Activated T-cell treated with anti-CD3 and anti-CD28 coated beads, Interleukin-2, amount 50 U/mL, for 24 hours (primary cell): ENCODE data around the gene BCL2.
"Not testable (repeated sequence)": the region's sequence is repeated elsewhere in the genome, so short reads cannot be mapped to it uniquely, and the experiment has no call there.

Experiments used
- DNase-seq: peaks from one replicate; pipeline ENCODE4 v3.0.0-alpha.2; 2020
- H3K27ac Mint-ChIP-seq: 2 replicates; pipeline ENCODE4 v1.8.0; 2020; ENCODE audit warnings: mild to moderate bottlenecking, mixed read lengths
- H3K27me3 Mint-ChIP-seq: 2 replicates; pipeline ENCODE4 v1.8.0; 2020; ENCODE audit warnings: mixed read lengths
- H3K36me3 Mint-ChIP-seq: 2 replicates; pipeline ENCODE4 v1.8.0; 2020; ENCODE audit warnings: low read depth, mixed read lengths
- H3K4me1 Mint-ChIP-seq: 2 replicates; pipeline ENCODE4 v1.8.0; 2020; ENCODE audit warnings: low read depth, mixed read lengths
- H3K4me3 Mint-ChIP-seq: 2 replicates; pipeline ENCODE4 v1.8.0; 2020; ENCODE audit warnings: mild to moderate bottlenecking, moderate library complexity, mixed read lengths
- H3K9me3 Mint-ChIP-seq: 2 replicates; pipeline ENCODE4 v1.8.0; 2020; ENCODE audit warnings: mixed read lengths

BCL2 gene

DNA sequence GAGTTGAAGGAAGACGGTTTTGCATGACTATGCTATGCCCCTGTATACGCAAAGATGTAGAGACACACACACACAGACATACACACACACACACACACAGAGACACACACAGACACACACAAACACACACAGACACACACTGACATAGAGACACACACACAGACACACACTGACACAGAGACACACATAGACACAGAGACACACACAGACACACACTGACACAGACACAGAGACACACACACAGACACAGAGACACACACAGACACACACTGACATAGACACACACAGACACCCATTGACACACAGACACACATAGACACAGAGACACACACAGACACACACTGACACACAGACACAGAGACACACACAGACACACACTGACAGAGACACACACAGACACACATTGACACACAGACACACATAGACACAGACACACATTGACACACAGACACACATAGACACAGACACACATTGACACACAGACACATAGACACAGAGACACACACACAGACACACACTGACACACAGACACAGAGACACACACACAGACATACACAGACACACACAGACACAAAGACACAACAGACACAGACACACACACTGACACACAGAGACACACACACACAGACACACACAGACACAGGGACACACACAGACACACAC, 121.3 kb downstream of the BCL2 start:
- H3K9me3 Mint-ChIP-seq: no peaks in the 10 kb centered on the region
- H3K27ac Mint-ChIP-seq: no peak overlapping the region
- DNase-seq: no peak
- H3K4me3 Mint-ChIP-seq: no peak overlapping the region
- H3K27me3 Mint-ChIP-seq: no peaks in the 10 kb centered on the region
- H3K4me1 Mint-ChIP-seq: peaks cover 44% of the 10 kb centered on the region
- H3K36me3 Mint-ChIP-seq: peaks cover 13% of the 10 kb centered on the region

DNA sequence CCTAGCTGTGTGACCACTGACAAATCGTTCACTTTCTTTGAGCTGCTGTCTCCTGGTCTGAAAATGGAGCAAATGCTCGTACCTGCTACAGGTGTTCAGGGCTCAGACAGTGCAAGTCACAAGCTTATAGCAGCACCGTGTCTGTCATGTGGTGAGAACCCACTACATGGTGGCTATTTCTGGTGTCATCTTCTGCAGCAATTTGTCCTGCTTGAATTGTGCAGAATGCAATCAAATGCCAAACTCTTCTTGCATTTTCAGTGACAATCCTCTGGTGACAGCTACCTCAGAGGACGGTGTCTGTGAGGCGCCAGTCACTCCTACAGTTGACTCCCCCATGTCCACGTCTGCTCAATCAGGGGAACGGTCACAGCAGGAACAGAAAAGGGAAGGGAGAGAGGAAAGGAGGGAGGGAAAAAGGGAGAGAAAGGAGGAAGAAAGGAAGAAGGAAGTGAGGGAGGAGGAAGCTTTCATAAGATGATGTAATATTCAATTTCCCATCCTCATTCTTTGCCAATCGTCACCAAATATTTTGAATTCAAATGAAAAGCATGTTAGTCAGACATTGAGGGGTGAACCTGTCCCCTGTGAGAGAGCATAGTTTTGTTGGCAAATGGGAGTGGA, 122.2 kb downstream of the BCL2 start:
- Mint-ChIP-seq H3K4me3 (no peak overlapping the region), H3K36me3 (peaks cover 11% of the 10 kb centered on the region), H3K9me3 (no peaks in the 10 kb centered on the region), H3K4me1 (peaks cover 44% of the 10 kb centered on the region), H3K27me3 (no peaks in the 10 kb centered on the region), H3K27ac (no peak overlapping the region)
- DNase-seq: no peak

DNA sequence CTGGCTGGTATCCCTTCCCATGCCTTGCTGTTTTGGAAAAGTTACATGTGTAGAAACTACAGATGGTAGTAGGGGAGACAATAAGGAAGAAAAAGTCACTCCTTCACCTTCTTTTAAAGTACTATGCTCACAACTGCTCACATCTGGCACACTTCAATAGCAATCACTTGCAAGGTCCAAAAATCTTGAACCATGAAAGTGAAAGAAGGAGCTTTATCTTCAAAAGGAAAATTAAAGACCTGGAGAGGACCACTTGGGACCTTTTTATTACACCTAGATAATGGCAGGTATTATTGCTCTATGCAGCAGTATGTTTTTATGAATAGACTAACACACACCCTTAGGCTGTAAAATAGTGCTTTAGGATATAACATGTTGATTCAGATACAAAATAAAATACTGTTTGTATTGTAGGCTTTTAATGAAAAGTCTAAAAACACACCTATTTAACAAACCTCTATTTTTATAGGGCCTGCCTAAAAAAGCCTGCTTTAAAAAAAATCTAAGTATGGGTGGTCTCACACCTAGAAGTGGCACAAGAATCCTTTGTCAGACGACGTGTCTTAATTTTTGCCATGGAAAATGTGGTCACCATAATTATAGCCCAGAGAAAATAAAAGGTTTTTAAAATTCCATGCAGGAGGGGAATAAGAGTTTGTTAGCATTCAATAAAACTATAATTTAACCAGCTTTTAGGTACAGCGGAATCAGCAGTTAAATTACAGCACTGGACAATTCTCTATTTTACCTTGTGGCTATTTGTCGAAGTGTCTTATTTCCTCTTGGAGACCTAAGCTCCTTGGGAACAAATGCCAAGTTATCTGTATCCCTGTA, 124.0 kb downstream of the BCL2 start:
- Mint-ChIP-seq H3K4me3 (no peak overlapping the region), H3K27ac (peak overlapping the region; percentile 67), H3K27me3 (no peaks in the 10 kb centered on the region), H3K4me1 (peaks cover 44% of the 10 kb centered on the region), H3K9me3 (no peaks in the 10 kb centered on the region), H3K36me3 (peaks cover 12% of the 10 kb centered on the region)
- no peak for DNase-seq

DNA sequence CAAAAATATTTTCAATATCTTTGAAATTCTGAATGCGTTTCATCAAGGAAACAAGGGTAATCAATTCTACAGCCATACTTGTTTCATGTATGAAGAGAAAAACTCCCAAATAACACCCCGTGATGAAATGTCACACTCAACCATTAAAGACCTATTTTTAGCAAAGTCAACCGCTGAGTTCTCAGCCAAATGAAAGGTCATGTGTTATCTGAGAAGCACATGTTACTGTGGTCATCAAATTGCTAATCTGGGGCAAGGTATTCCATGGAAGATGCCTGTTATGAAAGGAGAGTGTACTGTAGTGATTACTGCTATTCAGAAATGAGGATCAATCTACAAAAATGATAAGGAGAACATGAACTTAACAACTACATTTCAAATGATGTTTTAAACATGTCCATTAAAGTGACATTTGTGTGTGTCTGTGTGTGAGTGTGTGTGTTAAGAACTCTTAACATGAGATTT, 126.7 kb downstream of the BCL2 start:
- Mint-ChIP-seq H3K9me3 (no peaks in the 10 kb centered on the region), H3K27me3 (no peaks in the 10 kb centered on the region), H3K27ac (peak overlapping the region; percentile 53), H3K4me1 (peaks cover 63% of the 10 kb centered on the region), H3K36me3 (peaks cover 15% of the 10 kb centered on the region), H3K4me3 (no peak overlapping the region)
- DNase-seq: no peak

DNA sequence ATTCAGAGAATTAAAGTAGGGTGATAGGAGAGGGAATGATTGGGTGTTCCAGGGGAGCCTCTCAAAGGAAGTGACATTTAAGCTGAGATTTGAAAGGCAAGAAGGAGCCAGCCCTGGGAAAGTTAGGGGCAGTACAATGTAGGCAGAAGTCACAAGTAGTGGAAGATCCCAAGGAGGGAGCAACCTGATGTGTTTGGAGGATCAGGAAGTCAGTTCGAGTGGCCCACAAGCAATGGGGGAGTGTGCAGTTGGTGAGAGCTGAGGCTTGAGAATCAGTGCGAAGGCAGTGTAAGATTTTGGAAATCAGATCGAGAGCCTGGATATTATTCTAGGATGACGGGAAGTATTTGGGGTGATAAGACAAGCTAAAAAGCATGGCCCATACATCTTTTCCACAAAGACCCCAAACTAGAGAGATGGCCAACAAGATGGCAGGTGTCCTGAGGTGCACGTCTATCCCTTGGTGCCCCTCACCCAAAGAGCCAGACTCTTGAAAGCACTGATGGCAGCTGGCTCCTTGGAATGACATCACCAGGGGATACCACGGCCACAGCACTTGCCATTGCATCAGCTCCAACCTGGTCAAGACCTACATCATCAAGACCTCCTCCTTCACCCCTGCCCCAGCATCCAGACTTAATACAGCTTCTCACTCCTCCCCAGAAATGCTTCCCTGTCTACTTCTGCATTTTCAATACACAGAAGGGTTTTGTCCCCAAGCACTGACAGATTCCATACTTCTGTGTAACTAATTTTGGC, 127.3 kb downstream of the BCL2 start:
- Mint-ChIP-seq H3K27ac (peak overlapping the region; percentile 53), H3K36me3 (peaks cover 15% of the 10 kb centered on the region), H3K27me3 (no peaks in the 10 kb centered on the region), H3K9me3 (no peaks in the 10 kb centered on the region), H3K4me3 (no peak overlapping the region), H3K4me1 (peaks cover 69% of the 10 kb centered on the region)
- DNase-seq: no peak

DNA sequence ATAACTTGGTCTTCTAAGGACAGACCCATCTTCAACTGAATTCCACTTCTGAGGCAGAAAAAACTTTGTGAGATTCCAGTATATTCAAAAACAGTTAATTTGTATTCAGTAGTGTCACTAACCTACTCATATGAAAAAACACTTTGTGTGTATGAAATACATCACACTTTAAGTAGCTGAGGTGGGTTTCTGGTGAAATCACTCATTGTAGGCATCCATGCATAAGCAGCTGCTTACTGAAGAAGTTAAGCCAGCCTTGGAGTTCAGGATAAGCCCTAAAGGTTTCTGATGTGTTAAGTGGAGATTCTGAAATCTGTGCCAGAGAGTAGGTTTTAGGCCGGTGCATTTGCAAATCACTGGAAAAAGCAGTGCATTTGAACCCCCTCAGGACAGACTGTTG, 128.2 kb downstream of the BCL2 start:
- Mint-ChIP-seq H3K4me3 (no peak overlapping the region), H3K36me3 (peaks cover 15% of the 10 kb centered on the region), H3K4me1 (peaks cover 78% of the 10 kb centered on the region), H3K27me3 (no peaks in the 10 kb centered on the region), H3K9me3 (no peaks in the 10 kb centered on the region), H3K27ac (no peak overlapping the region)
- DNase-seq: no peak

DNA sequence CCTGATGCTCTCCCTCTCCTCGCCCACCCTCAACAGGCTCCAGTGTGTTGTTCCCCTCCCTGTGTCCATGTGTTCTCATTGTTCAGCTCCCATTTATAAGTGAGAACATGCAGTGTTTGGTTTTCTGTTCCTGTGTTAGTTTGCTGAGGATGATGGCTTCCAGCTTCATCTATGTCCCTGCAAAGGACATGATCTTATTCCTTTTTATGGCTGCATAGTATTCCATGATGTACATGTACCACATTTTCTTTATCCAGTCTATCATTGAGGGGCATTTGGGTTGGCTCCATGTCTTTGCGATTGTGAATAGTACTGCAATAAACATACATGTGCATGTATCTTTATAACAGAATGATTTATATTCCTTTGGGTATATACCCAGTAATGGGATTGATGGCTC, 128.7 kb downstream of the BCL2 start:
- H3K4me1 Mint-ChIP-seq: peaks cover 79% of the 10 kb centered on the region
- H3K27ac Mint-ChIP-seq: peak overlapping the region; percentile 50
- not testable (repeated sequence) for DNase-seq, H3K27me3 Mint-ChIP-seq, H3K4me3 Mint-ChIP-seq, H3K9me3 Mint-ChIP-seq
- H3K36me3 Mint-ChIP-seq: peaks cover 15% of the 10 kb centered on the region

DNA sequence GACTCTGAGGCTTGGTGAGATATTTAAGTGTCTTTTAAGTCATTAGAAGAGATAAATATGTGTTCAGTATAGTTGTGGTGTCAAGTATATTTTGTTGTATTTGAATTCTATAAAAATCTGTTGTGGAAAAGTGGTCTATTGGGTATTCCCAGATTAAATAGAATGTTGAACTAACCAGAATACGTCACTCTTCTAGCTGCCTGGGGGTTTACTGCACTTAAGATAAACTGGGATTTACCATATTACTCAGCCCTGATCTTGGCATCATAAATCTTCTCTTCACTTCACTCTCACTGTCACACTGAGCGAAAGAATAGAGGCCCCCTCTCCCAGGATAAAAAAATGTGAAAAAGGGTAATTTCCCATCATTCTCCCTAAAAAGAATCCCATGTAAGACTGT, 129.8 kb downstream of the BCL2 start:
- H3K4me3 Mint-ChIP-seq: no peak overlapping the region
- H3K4me1 Mint-ChIP-seq: peaks cover 80% of the 10 kb centered on the region
- no peak overlapping the region for H3K27ac Mint-ChIP-seq
- H3K27me3 Mint-ChIP-seq: no peaks in the 10 kb centered on the region
- H3K9me3 Mint-ChIP-seq: no peaks in the 10 kb centered on the region
- H3K36me3 Mint-ChIP-seq: peaks cover 15% of the 10 kb centered on the region
- DNase-seq: no peak

DNA sequence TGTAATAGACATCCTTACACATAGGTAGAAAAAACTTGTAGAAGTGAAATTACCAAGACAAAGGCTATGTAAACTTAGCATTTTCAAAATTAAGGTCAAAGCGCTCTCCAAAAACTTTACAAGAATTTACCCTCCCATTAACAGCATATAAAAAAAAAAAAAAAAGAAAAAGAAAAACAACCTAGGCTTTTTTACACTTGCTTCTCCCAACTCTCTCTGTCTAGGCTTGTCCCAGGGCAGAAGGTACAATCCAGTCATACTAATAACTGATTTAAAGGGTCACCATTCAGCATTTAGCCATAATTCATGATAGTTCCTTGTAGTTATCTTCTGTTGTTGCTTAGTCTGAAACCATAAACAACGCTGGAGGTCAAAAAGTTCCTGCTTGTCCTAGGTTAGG, 130.5 kb downstream of the BCL2 start:
- peaks cover 16% of the 10 kb centered on the region for H3K36me3 Mint-ChIP-seq
- H3K27me3 Mint-ChIP-seq: no peaks in the 10 kb centered on the region
- H3K4me3 Mint-ChIP-seq: no peak overlapping the region
- DNase-seq: no peak
- H3K9me3 Mint-ChIP-seq: no peaks in the 10 kb centered on the region
- no peak overlapping the region for H3K27ac Mint-ChIP-seq
- H3K4me1 Mint-ChIP-seq: peaks cover 85% of the 10 kb centered on the region

DNA sequence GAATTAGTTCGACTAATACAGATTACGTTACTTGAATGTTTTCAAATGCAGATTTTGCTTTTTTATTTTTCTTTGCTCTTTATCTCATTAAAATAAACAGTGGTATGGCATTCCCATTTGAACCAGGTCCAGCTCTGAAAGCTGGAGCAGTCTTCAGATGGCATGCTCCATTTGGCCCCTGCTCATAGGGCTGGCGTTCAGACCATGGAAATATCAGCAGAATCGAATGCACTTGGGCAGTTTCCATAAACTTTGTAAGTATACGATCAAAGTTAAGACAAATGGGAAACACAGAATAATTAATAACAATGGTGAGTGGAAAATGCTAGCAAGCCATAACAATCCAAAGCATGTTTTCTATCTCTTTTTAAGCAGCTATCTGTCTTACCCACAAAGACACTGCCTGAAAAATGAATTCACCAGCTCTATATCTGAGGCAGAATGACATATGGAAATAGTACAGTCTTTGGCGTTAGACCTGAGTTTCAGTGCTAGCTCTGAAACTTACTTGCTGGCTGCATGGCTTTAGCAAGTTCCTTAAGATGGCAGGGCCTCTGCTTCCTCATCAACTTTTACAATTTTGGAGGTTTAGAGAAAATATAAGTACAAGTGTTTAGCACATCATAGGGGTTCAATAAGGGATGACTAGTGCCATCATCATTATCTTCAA, 131.6 kb downstream of the BCL2 start:
- no peaks in the 10 kb centered on the region for H3K9me3 Mint-ChIP-seq
- H3K27me3 Mint-ChIP-seq: no peaks in the 10 kb centered on the region
- H3K4me1 Mint-ChIP-seq: peaks cover 86% of the 10 kb centered on the region
- peak overlapping the region; percentile 60 for H3K27ac Mint-ChIP-seq
- H3K4me3 Mint-ChIP-seq: no peak overlapping the region
- DNase-seq: no peak
- H3K36me3 Mint-ChIP-seq: peaks cover 18% of the 10 kb centered on the region

DNA sequence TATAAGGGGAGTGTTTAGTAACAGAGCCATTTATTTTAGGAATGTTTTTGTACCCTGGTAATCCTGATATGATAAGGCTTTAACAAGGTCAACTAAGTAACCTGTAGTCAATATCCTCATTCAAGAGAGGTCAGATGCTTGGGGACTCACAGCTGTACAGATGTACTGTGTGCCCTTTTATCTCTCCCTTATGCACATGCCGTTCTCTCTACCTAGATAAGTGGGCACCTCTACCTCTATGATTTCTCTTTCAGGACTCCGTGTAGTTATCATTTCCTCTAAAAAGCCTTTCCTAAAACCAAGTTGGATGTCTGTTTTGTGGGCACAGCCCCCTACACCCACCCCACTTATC, 132.4 kb downstream of the BCL2 start:
- Mint-ChIP-seq H3K4me3 (no peak overlapping the region), H3K9me3 (no peaks in the 10 kb centered on the region)

DNA sequence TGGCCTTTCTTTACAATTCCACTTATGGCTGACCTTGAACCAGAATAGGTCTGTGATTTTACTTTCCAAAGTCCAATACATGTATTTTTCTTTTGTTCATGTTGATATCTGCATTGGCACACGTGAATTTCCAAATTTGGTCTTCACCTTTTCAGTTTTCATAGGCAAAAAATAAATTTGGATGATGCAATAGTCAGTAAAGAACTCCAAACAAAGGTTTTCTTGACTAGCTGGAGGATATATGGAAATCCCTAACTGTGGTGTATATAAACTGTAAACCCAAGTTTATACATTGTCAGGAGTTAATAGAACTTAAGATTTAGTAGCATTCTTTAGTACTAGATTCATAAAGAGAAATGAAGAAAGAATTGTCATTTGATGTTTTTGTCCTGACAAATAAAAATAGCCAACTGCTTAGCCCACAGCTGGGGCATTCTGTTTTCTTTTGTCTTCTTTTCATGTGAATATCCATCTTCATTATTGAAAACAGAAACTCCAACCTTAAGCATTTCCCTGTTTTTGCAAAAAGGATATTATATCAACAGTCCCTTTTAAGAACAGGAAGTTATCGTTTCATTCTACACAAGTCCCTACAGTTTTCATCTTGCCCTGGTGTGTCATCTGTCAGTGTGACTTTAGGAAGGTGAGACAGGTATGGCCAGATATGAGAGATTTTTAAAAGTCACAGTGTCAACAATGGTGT, 132.9 kb downstream of the BCL2 start:
- Mint-ChIP-seq H3K4me3 (no peak overlapping the region), H3K36me3 (peaks cover 23% of the 10 kb centered on the region), H3K27ac (peak overlapping the region; percentile 79), H3K27me3 (no peaks in the 10 kb centered on the region), H3K9me3 (no peaks in the 10 kb centered on the region), H3K4me1 (peaks cover 86% of the 10 kb centered on the region)
- DNase-seq: no peak

More for the DNA sequence above, 132.4 kb downstream of the BCL2 start:
- Mint-ChIP-seq H3K36me3 (peaks cover 23% of the 10 kb centered on the region), H3K27ac (peak overlapping the region; percentile 79), H3K4me1 (peaks cover 86% of the 10 kb centered on the region), H3K27me3 (no peaks in the 10 kb centered on the region)
- DNase-seq: no peak

DNA sequence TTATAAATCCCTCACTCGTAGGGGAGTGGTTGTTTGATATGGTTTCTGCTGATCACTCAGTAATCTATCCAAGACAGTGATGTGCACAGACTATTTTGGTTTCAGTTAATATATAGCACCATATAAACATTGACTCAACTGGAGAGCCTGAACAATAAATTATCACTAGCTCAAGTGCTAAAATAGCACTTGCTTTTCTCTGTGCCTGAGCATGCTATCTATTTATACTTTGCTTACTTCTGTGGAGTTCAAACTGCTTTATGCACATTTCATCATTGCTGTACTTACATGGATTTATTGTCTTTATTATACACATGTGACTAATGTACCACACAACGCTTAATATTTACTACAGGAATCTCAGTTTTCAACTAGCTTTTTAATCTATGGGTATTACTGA, 133.6 kb downstream of the BCL2 start:
- no peak overlapping the region for H3K27ac Mint-ChIP-seq
- H3K27me3 Mint-ChIP-seq: no peaks in the 10 kb centered on the region
- DNase-seq: no peak

More for the DNA sequence above, 133.6 kb downstream of the BCL2 start:
- Mint-ChIP-seq H3K9me3 (no peaks in the 10 kb centered on the region), H3K4me3 (no peak overlapping the region), H3K4me1 (peaks cover 90% of the 10 kb centered on the region), H3K36me3 (peaks cover 26% of the 10 kb centered on the region)
